Mesothelial cell of epicardium (in vitro differentiated cells): ENCODE results near the gene ATXN1. TPM values are rescaled to one million over a fixed set of nuclear protein-coding genes. Genes with fewer than 3 reads are reported as not detected.

Experiments used
- DNase-seq, 2 experiments: peaks; one replicate each; pipeline ENCODE4 v3.0.0; 2021; ENCODE audit warnings: low spot score in 2 of 2; ENCODE audit not compliant: unreplicated experiment in 2 of 2
- H3K27ac Mint-ChIP-seq: 2 replicates; pipeline ENCODE4 v1.8.0; 2021; ENCODE audit warnings: mixed read lengths
- H3K27me3 Mint-ChIP-seq: 2 replicates; pipeline ENCODE4 v1.8.0; 2021; ENCODE audit warnings: low read depth, mixed read lengths
- H3K36me3 Mint-ChIP-seq: 2 replicates; pipeline ENCODE4 v1.8.0; 2021; ENCODE audit warnings: mixed read lengths
- H3K4me1 Mint-ChIP-seq: 2 replicates; pipeline ENCODE4 v1.8.0; 2021; ENCODE audit warnings: mixed read lengths
- H3K4me3 Mint-ChIP-seq: 2 replicates; pipeline ENCODE4 v1.8.0; 2021; ENCODE audit warnings: mild to moderate bottlenecking, moderate library complexity, mixed read lengths
- H3K9me3 Mint-ChIP-seq: 2 replicates; pipeline ENCODE4 v1.8.0; 2021; ENCODE audit warnings: mixed read lengths
- total RNA-seq: library from RNA; stranded (reverse); gene quantifications from 3 replicates; pipeline ENCODE4 v1.2.1, GENCODE V29; 2021
- TF ChIP-seq, protein P1 (sequence below): fragments of 200-600 bp; sonication (generic); IDR thresholded peaks from one replicate; pipeline ENCODE4 v1.5.0; 2021; ENCODE audit warnings: antibody characterized with exemption; ENCODE audit not compliant: unreplicated experiment

The ATXN1 gene
- total RNA-seq, 1 donor from 2014 or later, result 59.5 TPM

DNA sequence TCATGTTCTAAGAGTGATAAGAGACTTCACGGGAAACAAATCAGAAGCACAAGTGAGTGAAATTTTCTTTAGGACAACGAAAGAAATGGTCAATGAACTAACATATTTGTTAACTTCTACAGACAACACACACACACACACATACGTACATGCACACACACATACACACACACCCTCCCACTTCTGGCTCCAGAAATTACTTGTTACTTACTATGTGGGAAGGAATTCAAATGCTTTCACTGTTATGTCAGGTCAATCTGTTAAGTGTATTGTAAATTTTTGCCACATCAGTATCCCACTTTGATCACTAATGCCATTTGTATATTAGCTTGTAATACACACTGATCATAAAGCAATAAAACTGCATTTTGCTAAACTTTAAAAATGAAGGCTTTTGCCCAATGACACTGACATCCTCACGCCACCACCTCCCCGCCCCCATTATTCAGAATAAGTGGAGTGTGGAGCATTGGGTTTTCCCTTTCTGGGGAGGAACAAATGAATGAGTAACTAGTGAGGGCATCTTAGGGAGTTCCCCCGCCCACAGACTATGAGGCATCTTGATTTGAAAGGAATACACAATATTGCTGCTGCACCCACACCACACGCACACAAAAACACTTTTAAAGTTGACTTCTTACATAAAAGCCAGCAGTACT is 76.2 kb downstream of the ATXN1 start:
- H3K36me3 Mint-ChIP-seq, result no peaks in the 10 kb centered on the region
- peaks cover 7% of the 10 kb centered on the region for H3K4me1 Mint-ChIP-seq
- TF ChIP-seq, protein P1, sequence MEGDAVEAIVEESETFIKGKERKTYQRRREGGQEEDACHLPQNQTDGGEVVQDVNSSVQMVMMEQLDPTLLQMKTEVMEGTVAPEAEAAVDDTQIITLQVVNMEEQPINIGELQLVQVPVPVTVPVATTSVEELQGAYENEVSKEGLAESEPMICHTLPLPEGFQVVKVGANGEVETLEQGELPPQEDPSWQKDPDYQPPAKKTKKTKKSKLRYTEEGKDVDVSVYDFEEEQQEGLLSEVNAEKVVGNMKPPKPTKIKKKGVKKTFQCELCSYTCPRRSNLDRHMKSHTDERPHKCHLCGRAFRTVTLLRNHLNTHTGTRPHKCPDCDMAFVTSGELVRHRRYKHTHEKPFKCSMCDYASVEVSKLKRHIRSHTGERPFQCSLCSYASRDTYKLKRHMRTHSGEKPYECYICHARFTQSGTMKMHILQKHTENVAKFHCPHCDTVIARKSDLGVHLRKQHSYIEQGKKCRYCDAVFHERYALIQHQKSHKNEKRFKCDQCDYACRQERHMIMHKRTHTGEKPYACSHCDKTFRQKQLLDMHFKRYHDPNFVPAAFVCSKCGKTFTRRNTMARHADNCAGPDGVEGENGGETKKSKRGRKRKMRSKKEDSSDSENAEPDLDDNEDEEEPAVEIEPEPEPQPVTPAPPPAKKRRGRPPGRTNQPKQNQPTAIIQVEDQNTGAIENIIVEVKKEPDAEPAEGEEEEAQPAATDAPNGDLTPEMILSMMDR, result no peak

DNA sequence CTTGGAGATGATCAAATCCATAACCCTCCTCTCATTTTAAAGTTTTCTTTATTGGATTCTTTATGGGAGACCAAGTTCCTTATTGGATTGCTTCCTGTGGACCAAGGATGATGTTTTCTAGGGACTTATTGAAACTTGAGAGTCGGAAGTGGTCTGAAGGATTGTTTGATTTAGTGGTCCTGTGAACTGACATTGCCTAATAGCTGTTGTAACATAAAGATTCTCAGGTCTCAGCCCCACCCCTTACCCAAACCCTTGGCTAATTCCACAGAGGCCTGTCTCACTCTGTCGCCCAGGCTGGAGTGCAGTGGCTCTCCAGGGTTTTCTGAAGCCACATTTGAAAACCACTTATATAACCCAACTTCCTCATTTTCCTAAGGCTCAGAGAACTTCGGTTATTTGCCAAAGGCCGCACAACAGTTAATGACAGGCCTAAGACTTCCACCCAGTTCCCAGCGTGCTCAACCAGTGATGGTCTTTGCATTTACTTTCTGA is 77.0 kb downstream of the ATXN1 start:
- Mint-ChIP-seq H3K9me3 (no peaks in the 10 kb centered on the region), H3K36me3 (no peaks in the 10 kb centered on the region), H3K27me3 (no peaks in the 10 kb centered on the region), H3K4me1 (peaks cover 7% of the 10 kb centered on the region), H3K4me3 (no peak overlapping the region), H3K27ac (no peak overlapping the region)
- DNase-seq, result no peak
- TF ChIP-seq, protein P1, result no peak

More for the DNA sequence above, 76.2 kb downstream of the ATXN1 start:
- DNase-seq, result no peak
- Mint-ChIP-seq H3K27me3 (no peaks in the 10 kb centered on the region), H3K4me3 (no peak overlapping the region), H3K9me3 (no peaks in the 10 kb centered on the region), H3K27ac (no peak overlapping the region)

DNA sequence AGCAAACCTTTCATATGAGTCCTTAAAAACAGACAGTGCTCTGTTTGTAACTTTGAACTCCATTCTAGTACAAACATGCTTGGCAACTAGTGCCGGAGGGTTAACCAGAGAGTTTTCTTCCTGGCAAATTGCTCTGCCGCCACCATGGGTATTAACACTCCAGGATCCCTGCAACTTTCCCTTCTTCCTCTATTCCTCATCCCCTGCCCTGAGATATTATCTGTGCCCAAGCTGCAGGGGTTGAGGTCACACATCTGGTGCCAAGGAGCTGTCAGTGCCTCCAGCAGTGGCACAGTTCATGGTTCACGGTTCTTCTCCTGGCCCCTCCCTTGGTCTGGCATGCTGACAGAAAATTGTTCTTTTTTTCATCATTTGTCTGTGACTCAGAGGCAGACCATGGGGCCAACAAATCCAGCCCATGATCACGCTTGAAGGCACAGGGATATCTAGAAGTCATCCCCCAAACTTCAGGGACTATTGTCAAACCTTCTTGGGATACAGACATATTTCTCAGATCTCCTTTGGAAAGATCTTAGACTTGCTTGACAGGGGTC is 77.5 kb downstream of the ATXN1 start:
- H3K9me3 Mint-ChIP-seq, result no peaks in the 10 kb centered on the region
- H3K27me3 Mint-ChIP-seq, result no peaks in the 10 kb centered on the region
- no peak for DNase-seq
- no peak overlapping the region for H3K4me3 Mint-ChIP-seq
- peaks cover 7% of the 10 kb centered on the region for H3K4me1 Mint-ChIP-seq
- H3K36me3 Mint-ChIP-seq, result no peaks in the 10 kb centered on the region
- H3K27ac Mint-ChIP-seq, result no peak overlapping the region
- TF ChIP-seq, protein P1, result no peak

DNA sequence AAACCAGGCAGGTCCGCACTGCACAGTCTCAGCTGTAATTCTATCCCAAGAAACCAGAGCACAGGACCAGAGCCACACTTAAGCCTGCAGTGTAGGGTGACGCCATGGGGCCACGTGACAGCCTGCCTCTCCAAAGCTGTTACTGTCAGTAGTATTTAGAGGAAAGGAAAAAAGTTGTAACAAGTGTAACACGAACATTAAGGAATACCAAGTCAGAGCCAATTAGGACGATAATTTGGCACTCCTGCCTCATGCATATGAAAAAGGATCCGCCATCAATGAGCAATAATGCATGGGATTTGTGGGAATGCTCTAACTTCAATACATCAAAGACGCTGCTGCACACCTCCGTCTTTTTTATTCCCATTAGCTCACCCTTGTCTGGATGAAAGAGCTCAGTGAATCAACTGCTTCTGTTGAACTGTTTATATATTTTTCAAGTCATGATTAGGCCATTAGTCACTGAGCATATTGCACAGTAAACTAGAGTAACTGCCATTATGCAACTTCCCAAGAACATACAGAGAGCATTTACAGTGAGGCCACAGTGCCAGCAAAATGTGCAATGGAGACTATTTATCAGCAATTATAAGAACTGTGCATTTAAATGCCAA is 79.9 kb downstream of the ATXN1 start:
- Mint-ChIP-seq H3K36me3 (no peaks in the 10 kb centered on the region), H3K9me3 (no peaks in the 10 kb centered on the region), H3K27ac (peak overlapping the region; percentile 19), H3K4me3 (no peak overlapping the region), H3K4me1 (peaks cover 10% of the 10 kb centered on the region), H3K27me3 (no peaks in the 10 kb centered on the region)
- DNase-seq, result no peak
- TF ChIP-seq, protein P1, result no peak

DNA sequence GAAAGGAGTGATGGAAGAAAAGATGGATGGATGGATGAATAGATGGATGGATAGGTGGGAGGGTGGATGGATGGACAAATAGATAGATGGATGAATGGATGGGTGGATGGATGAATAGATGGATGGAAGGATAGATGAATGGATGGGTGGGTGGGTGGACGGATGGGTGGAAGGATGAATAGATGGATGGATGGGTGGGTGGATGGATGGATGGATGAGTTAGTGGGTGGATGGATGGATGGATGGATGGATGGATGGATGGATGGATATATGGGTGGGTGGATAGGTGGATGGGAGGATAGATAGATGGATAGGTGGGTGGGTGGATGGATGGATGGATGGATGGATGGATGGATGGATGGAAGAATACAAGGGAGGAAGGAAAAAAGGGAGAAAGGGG is 82.2 kb downstream of the ATXN1 start:
- H3K4me3 Mint-ChIP-seq, result no peak overlapping the region
- DNase-seq, result no peak
- H3K9me3 Mint-ChIP-seq, result no peaks in the 10 kb centered on the region
- H3K4me1 Mint-ChIP-seq, result peaks cover 18% of the 10 kb centered on the region
- H3K27ac Mint-ChIP-seq, result no peak overlapping the region
- no peaks in the 10 kb centered on the region for H3K36me3 Mint-ChIP-seq
- TF ChIP-seq, protein P1, result no peak
- H3K27me3 Mint-ChIP-seq, result no peaks in the 10 kb centered on the region
